Transverse colon (tissue), 4 donors: ENCODE measurements around the gene SLC39A11. TPM values are rescaled to one million over a fixed set of nuclear protein-coding genes. Genes with fewer than 3 reads are reported as not detected.
"Not testable (repeated sequence)": the region's sequence is repeated elsewhere in the genome, so short reads cannot be mapped to it uniquely, and the experiment has no call there.

ENCODE experiments used
- DNase-seq: peaks from one replicate; pipeline ENCODE4 v3.0.0-alpha.2; 2019
- H3K27ac ChIP-seq, 4 donors: fragments of 200-600 bp; sonication (generic); 2 replicates each; pipeline ENCODE4 v1.5.1; 2016 to 2018; ENCODE audit warnings: inconsistent platforms in 4 of 4
- H3K27me3 ChIP-seq: fragments of 200-600 bp; sonication (generic); 2 replicates; pipeline ENCODE4 v1.5.1; 2017; ENCODE audit warnings: inconsistent platforms
- H3K36me3 ChIP-seq, 4 donors: fragments of 200-600 bp; sonication (generic); 2 replicates each; pipeline ENCODE4 v1.5.1; 2017 to 2019; ENCODE audit warnings: inconsistent platforms in 4 of 4
- H3K4me1 ChIP-seq, 4 donors: fragments of 200-600 bp; sonication (generic); 2 replicates each; pipeline ENCODE4 v1.5.1; 2017 to 2020; ENCODE audit warnings: inconsistent platforms in 4 of 4
- H3K4me3 ChIP-seq, 4 donors: fragments of 200-600 bp; sonication (generic); 1 replicate in 1 of 4; 2 replicates in 3 of 4; pipeline versions ENCODE4 v1.5.1 to v1.6.1; 2017 to 2019; ENCODE audit warnings: inconsistent platforms in 4 of 4
- H3K9me3 ChIP-seq, 2 donors: fragments of 200-600 bp; sonication (generic); 2 replicates each; pipeline ENCODE4 v1.5.1; 2017 to 2019; ENCODE audit warnings: inconsistent platforms in 2 of 2
- CTCF ChIP-seq, 5 experiments: fragments of 200-600 bp in 3 of 5; fragments of 450-650 bp in 2 of 5; sonication (generic) in 3 of 5; IDR thresholded peaks; 1 replicate in 2 of 5; 2 replicates in 3 of 5; pipeline ENCODE4 v1.5.1; 2016 to 2017; ENCODE audit warnings: antibody characterized with exemption in 5 of 5, inconsistent platforms in 3 of 5, mild to moderate bottlenecking in 2 of 5, moderate library complexity in 1 of 5
- EP300 ChIP-seq: sonication (generic); formaldehyde crosslinking; IDR thresholded peaks from one replicate; pipeline ENCODE4 v1.6.1; 2017; ENCODE audit warnings: antibody characterized with exemption, low read depth
- POLR2A ChIP-seq: fragments of 450-650 bp; IDR thresholded peaks from one replicate; pipeline ENCODE4 v1.6.1; 2016; ENCODE audit warnings: antibody characterized with exemption, mild to moderate bottlenecking, moderate library complexity
- POLR2AphosphoS5 ChIP-seq, 3 donors: sonication (generic); formaldehyde crosslinking; IDR thresholded peaks; one replicate each; pipeline ENCODE4 v1.6.1; 2016; ENCODE audit warnings: antibody characterized with exemption in 3 of 3
- WGBS, 2 donors: methylation state at CpG; one replicate each; pipeline ENCODE4 v1.1.5; 2018; ENCODE audit warnings: low coverage in 1 of 2; 5-methylcytosine and 5-hydroxymethylcytosine counted together
- in situ Hi-C, 4 donors: fragments of 200-750 bp; cut with MboI; loops; one replicate each; pipeline versions ENCODE4 v1.15.0 to v1.15.1; 2017; ENCODE audit warnings: low sequenced_read_pairs in 3 of 4, low pct_ligation_motif_present in 1 of 4, low pct_unique_long_range_greater_than_20kb in 1 of 4
- intact Hi-C: fragments of 100-400 bp; cut with DNase I; formaldehyde crosslinking; loops from one replicate; pipeline ENCODE4 v1.15.1; 2023; ENCODE audit warnings: low total_unique reads
- total RNA-seq, 4 donors: library from RNA; depleted of rRNA; stranded (reverse); fragments of >200 nt; gene quantifications; one replicate each; pipeline ENCODE4 v1.1.0, GENCODE V29; 2016

SLC39A11 gene
- total RNA-seq, 4 donors from 2014 or later: 20.7 to 49.7 (median 33.3) TPM

GRCh38 chr17:72998343-72998742, 94.1 kb downstream of the SLC39A11 start:
- Histone ChIP-seq H3K27ac (no peak overlapping the region), H3K36me3 (no peaks in the 10 kb centered on the region), H3K4me3 (no peak overlapping the region), H3K9me3 (no peaks in the 10 kb centered on the region), H3K4me1 (no peaks in the 10 kb centered on the region), H3K27me3 (no peaks in the 10 kb centered on the region)
- TF ChIP-seq POLR2A (no peak), EP300 (no peak), POLR2AphosphoS5 (IDR thresholded peaks at IDR 0.05) (no peak), CTCF (IDR thresholded peaks at IDR 0.05) (no peak)
- 64 to 67% methylated on average over 1 of the region's 1 CpG for WGBS, 2 donors
- in situ Hi-C loops (loop anchor here in 2 of 4 donors (25.0 kb wide), 2 partner anchors 164 to 436 kb away; partner anchors contain the start of gene SSTR2 (in 2 of the 2)), intact Hi-C loops (no loop called here)
- DNase-seq: no peak

GRCh38 chr17:72997559-72997958, 94.9 kb downstream of the SLC39A11 start:
- Histone ChIP-seq H3K9me3 (no peaks in the 10 kb centered on the region), H3K27ac (no peak overlapping the region), H3K4me1 (no peaks in the 10 kb centered on the region), H3K36me3 (no peaks in the 10 kb centered on the region), H3K27me3 (no peaks in the 10 kb centered on the region), H3K4me3 (no peak overlapping the region)
- no peak for TF ChIP-seq EP300
- TF ChIP-seq POLR2AphosphoS5 (IDR thresholded peaks at IDR 0.05): no peak
- TF ChIP-seq CTCF (IDR thresholded peaks at IDR 0.05): no peak
- no peak for TF ChIP-seq POLR2A
- 92 to 96% methylated on average over 5 to 6 of the region's 6 CpGs for WGBS, 2 donors
- intact Hi-C loops: no loop called here
- no peak for DNase-seq
- in situ Hi-C loops: loop anchor here in 2 of 4 donors (25.0 kb wide), 2 partner anchors 165 to 435 kb away; partner anchors contain the start of gene SSTR2 (in 2 of the 2)

GRCh38 chr17:72996791-72997190, 95.7 kb downstream of the SLC39A11 start:
- Histone ChIP-seq H3K36me3 (no peaks in the 10 kb centered on the region), H3K27ac (no peak overlapping the region), H3K4me3 (no peak overlapping the region), H3K9me3 (no peaks in the 10 kb centered on the region), H3K4me1 (no peaks in the 10 kb centered on the region), H3K27me3 (no peaks in the 10 kb centered on the region)
- intact Hi-C loops: no loop called here
- in situ Hi-C loops: loop anchor here in 2 of 4 donors (25.0 kb wide), 2 partner anchors 166 to 434 kb away; partner anchors contain the start of gene SSTR2 (in 2 of the 2)
- no peak for TF ChIP-seq CTCF (IDR thresholded peaks at IDR 0.05)
- no peak for TF ChIP-seq POLR2A
- TF ChIP-seq EP300: no peak
- TF ChIP-seq POLR2AphosphoS5 (IDR thresholded peaks at IDR 0.05): no peak
- no peak for DNase-seq
- 91 to 100% methylated on average over 2 to 4 of the region's 4 CpGs for WGBS, 2 donors

- H3K27me3 ChIP-seq: no peaks in the 10 kb centered on the region
- intact Hi-C loops: no loop called here
- WGBS, 2 donors: 100% methylated on average over 1 of the region's 1 CpG
- no peak overlapping the region for H3K27ac ChIP-seq
- H3K4me1 ChIP-seq: no peaks in the 10 kb centered on the region
- in situ Hi-C loops: loop anchor here in 2 of 4 donors (25.0 kb wide), 2 partner anchors 167 to 433 kb away; partner anchors contain the start of gene SSTR2 (in 2 of the 2)
- no peaks in the 10 kb centered on the region for H3K36me3 ChIP-seq
- TF ChIP-seq POLR2A (no peak), EP300 (no peak), POLR2AphosphoS5 (IDR thresholded peaks at IDR 0.05) (no peak), CTCF (IDR thresholded peaks at IDR 0.05) (no peak)
- DNase-seq: no peak
- no peak overlapping the region for H3K4me3 ChIP-seq
- no peaks in the 10 kb centered on the region for H3K9me3 ChIP-seq
These were observed 97.4 kb downstream of the SLC39A11 start for GRCh38 chr17:72995008-72995656.

DNA sequence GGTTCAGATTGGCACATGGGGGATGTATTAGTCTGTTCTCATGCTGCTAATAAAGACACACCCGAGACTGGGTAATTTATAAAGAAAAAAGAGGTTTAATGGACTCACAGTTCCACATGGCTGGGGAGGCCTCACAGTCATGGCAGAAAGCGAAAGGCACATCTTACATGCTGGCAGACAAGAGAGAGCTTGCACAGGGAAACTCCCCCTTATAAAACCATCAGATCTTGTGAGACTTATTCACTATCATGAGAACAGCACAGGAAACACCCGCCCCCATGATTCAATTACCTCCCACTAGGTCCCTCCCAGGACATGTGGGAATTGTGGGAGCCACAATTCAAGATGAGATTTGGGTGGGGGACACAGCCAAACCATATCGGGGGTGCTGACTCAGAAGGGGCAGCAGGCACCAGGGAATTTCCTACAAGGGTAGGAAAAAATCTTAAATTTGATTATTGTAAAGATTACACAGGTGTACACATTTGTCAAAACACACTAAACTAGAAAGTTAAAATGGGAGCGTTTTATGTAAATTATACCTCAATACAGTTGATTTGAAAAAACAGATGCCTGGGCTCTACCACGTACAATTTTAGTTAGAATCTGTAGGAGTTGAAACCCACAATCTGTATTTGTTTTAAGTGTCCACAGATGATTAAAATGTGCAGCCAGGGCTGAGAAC, 99.6 kb downstream of the SLC39A11 start:
- in situ Hi-C loops: loop anchor here in 2 of 4 donors (25.0 kb wide), 2 partner anchors 169 to 431 kb away; partner anchors contain the start of gene SSTR2 (in 2 of the 2)
- H3K9me3 ChIP-seq, H3K4me1 ChIP-seq, H3K36me3 ChIP-seq, DNase-seq, H3K27ac ChIP-seq, H3K4me3 ChIP-seq, intact Hi-C loops, H3K27me3 ChIP-seq: not testable (repeated sequence)
- 65 to 72% methylated on average over 6 of the region's 6 CpGs for WGBS, 2 donors
